K562 (cell line): ENCODE results near the gene BAD. TPM values are rescaled to one million over a fixed set of nuclear protein-coding genes. Genes with fewer than 3 reads are reported as not detected.
A peak's percentile ranks its signal among the peaks of the same experiment; 100 is the strongest.

Experiments
- ATAC-seq: fragments of 200-7000 bp; cut with Tn5 transposase; 3 replicates; pipeline ENCODE4 v1.9.1; 2020; ENCODE audit warnings: moderate library complexity
- BruUV-seq: library from RNA; stranded (reverse); fragments of 400-500 nt; replicated peaks from 2 replicates; lab custom pipeline; 2021; lab: Mats Ljungman, UMichigan
- CTCF ChIA-PET: fragments of 300-600 bp; formaldehyde crosslinking; extraction: SDS; loops from one replicate; lab custom pipeline; 2021; ENCODE audit warnings: low intra/inter-chr PET ratio; lab: Yijun Ruan, JAX
- POLR2A ChIA-PET: fragments of 300-600, 350-650 bp; sonication (Branson Sonifier 250); formaldehyde crosslinking; extraction: SDS; loops from one replicate; lab custom pipeline; 2021; ENCODE audit warnings: antibody characterized with exemption, inconsistent platforms; lab: Yijun Ruan, JAX
- DNase-seq, 4 experiments: peaks; one replicate each; pipeline versions ENCODE4 v3.0.0 to v3.0.0-alpha.2; 2011 to 2018; ENCODE audit warnings: low spot score in 3 of 4, mixed read lengths in 3 of 4; ENCODE audit errors: extremely low read depth in 1 of 4
- FAIRE-seq: peaks from 2 replicates; lab custom pipeline; 2011; peaks lifted over from hg19 to GRCh38; lab: Jason Lieb, UNC
- H2AFZ ChIP-seq: 2 replicates; pipeline ENCODE4 v1.6.0; 2011; ENCODE audit warnings: low read depth, low read length, control low read depth, inconsistent platforms
- H3K27ac ChIP-seq: fragments of 200-600 bp; 3 replicates; pipeline ENCODE4 v1.8.0; 2011; ENCODE audit warnings: low read depth, mild to moderate bottlenecking, control low read depth, inconsistent platforms, low read length, moderate library complexity, mixed read lengths; ENCODE audit errors: extremely low read depth
- H3K27me3 ChIP-seq, 2 experiments: fragments of 300-600 bp in 1 of 2; 2 replicates in 1 of 2; 3 replicates in 1 of 2; pipeline versions ENCODE4 v1.6.0 to v1.8.0; 2011; ENCODE audit warnings: inconsistent platforms in 2 of 2, low read length in 2 of 2, mild to moderate bottlenecking in 1 of 2, mixed read lengths in 1 of 2, moderate library complexity in 1 of 2; ENCODE audit not compliant: control insufficient read depth in 2 of 2, insufficient read depth in 2 of 2
- H3K36me3 ChIP-seq: fragments of 300-600 bp; 3 replicates; pipeline ENCODE4 v1.8.0; 2011; ENCODE audit warnings: mild to moderate bottlenecking, low read length, inconsistent platforms; ENCODE audit not compliant: control insufficient read depth, insufficient read depth
- H3K4me1 ChIP-seq, 2 experiments: fragments of 200-600 bp in 1 of 2; replicated peaks in 1 of 2; 2 replicates in 1 of 2; 3 replicates in 1 of 2; pipeline versions ENCODE4 v1.5.1 to v1.8.0; 2011; ENCODE audit warnings: inconsistent platforms in 2 of 2, low read length in 2 of 2, mild to moderate bottlenecking in 1 of 2, mixed read lengths in 1 of 2, moderate library complexity in 1 of 2; ENCODE audit not compliant: control insufficient read depth in 2 of 2, insufficient read depth in 2 of 2
- H3K4me2 ChIP-seq: 2 replicates; pipeline ENCODE4 v1.6.1; 2011; ENCODE audit warnings: low read length, control low read depth, inconsistent platforms, mixed read lengths; ENCODE audit not compliant: insufficient read depth
- H3K4me3 ChIP-seq: fragments of 200-600 bp; sonication (generic), shearing (Covaris generic); 2 replicates; pipeline ENCODE4 v1.5.1; 2016; ENCODE audit warnings: control low read depth, inconsistent platforms
- H3K79me2 ChIP-seq: fragments of 200-600 bp; 3 replicates; pipeline ENCODE4 v1.8.0; 2011; ENCODE audit warnings: low read length, inconsistent platforms; ENCODE audit not compliant: control insufficient read depth, insufficient read depth
- H3K9ac ChIP-seq, 2 experiments: 2 replicates each; pipeline versions ENCODE4 v1.6.0 to v1.6.1; 2011; ENCODE audit warnings: low read depth in 2 of 2, low read length in 2 of 2, control low read depth in 1 of 2, inconsistent platforms in 1 of 2, mild to moderate bottlenecking in 1 of 2, mixed read lengths in 1 of 2; ENCODE audit not compliant: insufficient read depth in 1 of 2
- H3K9me1 ChIP-seq: one replicate; pipeline ENCODE4 v1.6.0; 2011; ENCODE audit warnings: inconsistent platforms, mild to moderate bottlenecking, low read length, moderate library complexity; ENCODE audit not compliant: control insufficient read depth, insufficient read depth
- H3K9me3 ChIP-seq: replicated peaks from 2 replicates; pipeline ENCODE4 v1.5.1; 2011; ENCODE audit warnings: low read depth, low read length, inconsistent platforms; ENCODE audit not compliant: control insufficient read depth, insufficient read depth
- H4K20me1 ChIP-seq: replicated peaks from 2 replicates; pipeline ENCODE4 v1.6.1; 2011; ENCODE audit warnings: low read length, inconsistent platforms, mixed read lengths; ENCODE audit not compliant: control insufficient read depth, insufficient read depth
- CBFA2T3 ChIP-seq: fragments of 450-650 bp; IDR thresholded peaks from 2 replicates; pipeline ENCODE4 v1.6.1; 2017
- HNRNPK ChIP-seq: fragments of 200-400 bp; formaldehyde crosslinking; IDR thresholded peaks from one replicate; pipeline ENCODE4 v1.6.1; 2018; ENCODE audit warnings: mild to moderate bottlenecking, low read depth, low read length; ENCODE audit not compliant: poor library complexity, severe bottlenecking
- MYNN ChIP-seq, 2 experiments: sonication (generic); formaldehyde crosslinking in 1 of 2; IDR thresholded peaks; 2 replicates each; pipeline versions ENCODE4 v1.5.0 to v1.6.1; 2016 to 2020; ENCODE audit warnings: antibody characterized with exemption in 1 of 2, missing genetic modification reagents in 1 of 2
- PML ChIP-seq: IDR thresholded peaks from 2 replicates; pipeline ENCODE4 v1.6.1; 2012; ENCODE audit warnings: low read length, inconsistent platforms
- POLR2A ChIP-seq: fragments of 450-650 bp; conservative IDR thresholded peaks from 2 replicates; pipeline ENCODE4 v1.6.1; 2016
- POLR2AphosphoS5 ChIP-seq: IDR thresholded peaks from 2 replicates; pipeline ENCODE4 v1.6.1; 2011; ENCODE audit warnings: mild to moderate bottlenecking, low read depth, low read length, moderate library complexity; ENCODE audit not compliant: control insufficient read depth, insufficient read depth
- RFX1 ChIP-seq: fragments of 450-650 bp; IDR thresholded peaks from 2 replicates; pipeline ENCODE4 v1.6.1; 2016; ENCODE audit warnings: mild to moderate bottlenecking, moderate library complexity
- RHOXF2B ChIP-seq: fragments of 250-450 bp; sonication (Bioruptor Pico); conservative IDR thresholded peaks from 2 replicates; pipeline ENCODE4 v1.5.1; 2021
- RUNX1 ChIP-seq: sonication (generic); IDR thresholded peaks from 2 replicates; pipeline ENCODE4 v1.6.1; 2016; ENCODE audit warnings: antibody characterized with exemption, low read depth
- SMARCB1 ChIP-seq: IDR thresholded peaks from 2 replicates; pipeline ENCODE4 v1.6.1; 2011; ENCODE audit warnings: improper control_type of control experiment, low read depth; ENCODE audit not compliant: insufficient read length
- SUPT5H ChIP-seq: fragments of 450-650 bp; IDR thresholded peaks from 2 replicates; pipeline ENCODE4 v1.6.1; 2016
- TBL1XR1 ChIP-seq, 2 experiments: IDR thresholded peaks; 2 replicates each; pipeline ENCODE4 v1.6.1; 2012; ENCODE audit warnings: improper control_type of control experiment in 2 of 2, low read length in 2 of 2, mild to moderate bottlenecking in 1 of 2
- TOE1 ChIP-seq, 2 experiments: fragments of 450-650 bp in 1 of 2; sonication (generic) in 1 of 2; formaldehyde crosslinking in 1 of 2; IDR thresholded peaks; 2 replicates each; pipeline versions ENCODE4 v1.7.1 to v1.8.0; 2016 to 2022; ENCODE audit warnings: borderline replicate concordance in 2 of 2, mild to moderate bottlenecking in 2 of 2, antibody characterized with exemption in 1 of 2, inconsistent platforms in 1 of 2, low read depth in 1 of 2, missing genetic modification reagents in 1 of 2, moderate library complexity in 1 of 2
- ZNF124 ChIP-seq: sonication (generic); formaldehyde crosslinking; IDR thresholded peaks from 2 replicates; pipeline ENCODE4 v1.8.1; 2022; ENCODE audit warnings: missing genetic modification reagents
- ZNF217 ChIP-seq: sonication (generic); formaldehyde crosslinking; IDR thresholded peaks from 2 replicates; pipeline ENCODE4 v1.8.0; 2022; ENCODE audit warnings: mild to moderate bottlenecking, missing genetic modification reagents
- ZNF707 ChIP-seq: fragments of 250-450 bp; sonication (Bioruptor Pico); conservative IDR thresholded peaks from 2 replicates; pipeline ENCODE4 v1.8.0; 2022; ENCODE audit warnings: inconsistent platforms, mild to moderate bottlenecking, moderate library complexity
- WGBS: fragments of 100-300 bp; shearing (Covaris generic); methylation state at CpG from one replicate; pipeline ENCODE4 v1.1.6; 2016; ENCODE audit warnings: low coverage, mixed read lengths; ENCODE audit not compliant: insufficient coverage; ENCODE audit errors: missing lambda C conversion rate; 5-methylcytosine and 5-hydroxymethylcytosine counted together
- in situ Hi-C: fragments of 300-500 bp; cut with MboI; formaldehyde crosslinking; loops from 4 replicates; pipeline ENCODE4 v1.15.0; 2018; ENCODE audit warnings: inconsistent platforms, mixed read lengths
- intact Hi-C: fragments of 100-400 bp; cut with micrococcal nuclease; formaldehyde crosslinking; loops from 2 replicates; pipeline ENCODE4 v1.14.2; 2022
- polyA plus RNA-seq, 8 experiments: library from polyadenylated mRNA; depleted of rRNA in 4 of 8; stranded (reverse) in 5 of 8; unstranded in 3 of 8; fragments of >200 nt; fragmentation: Nextera tagmentation in 2 of 8; fragmentation: Illumina TruSeq in 1 of 8; extraction: Ambion mirVana in 2 of 8; extraction: Trizol in 1 of 8; gene quantifications; 2 replicates each; pipeline versions ENCODE4 v1.2.1 to v1.2.3, GENCODE V29; 2011 to 2014; ENCODE audit warnings: inconsistent platforms in 1 of 8, missing spikeins in 1 of 8
- total RNA-seq, 7 experiments: library from RNA; depleted of rRNA in 6 of 7; stranded (reverse); fragments of >200 nt in 6 of 7; fragmentation: Illumina TruSeq in 2 of 7; extraction: Trizol in 2 of 7; gene quantifications; 2 replicates each; pipeline versions ENCODE4 v1.2.1 to v1.2.3, GENCODE V29; 2011 to 2021; ENCODE audit warnings: low replicate concordance in 1 of 7
- TF ChIP-seq, protein P1 (sequence below): fragments of 450-650 bp; IDR thresholded peaks from 2 replicates; pipeline ENCODE4 v1.6.1; 2016; ENCODE audit warnings: borderline replicate concordance
- TF ChIP-seq, protein P2 (sequence below): fragments of 450-650 bp; IDR thresholded peaks from 2 replicates; pipeline ENCODE4 v1.6.1; 2016

The BAD gene
- total and polyA plus RNA-seq, 9 of the 15 experiments (the other 6 are each of a cell fraction or from before 2014, with no cell fraction given): 0.61 to 45.6 (median 11.8) TPM

DNA sequence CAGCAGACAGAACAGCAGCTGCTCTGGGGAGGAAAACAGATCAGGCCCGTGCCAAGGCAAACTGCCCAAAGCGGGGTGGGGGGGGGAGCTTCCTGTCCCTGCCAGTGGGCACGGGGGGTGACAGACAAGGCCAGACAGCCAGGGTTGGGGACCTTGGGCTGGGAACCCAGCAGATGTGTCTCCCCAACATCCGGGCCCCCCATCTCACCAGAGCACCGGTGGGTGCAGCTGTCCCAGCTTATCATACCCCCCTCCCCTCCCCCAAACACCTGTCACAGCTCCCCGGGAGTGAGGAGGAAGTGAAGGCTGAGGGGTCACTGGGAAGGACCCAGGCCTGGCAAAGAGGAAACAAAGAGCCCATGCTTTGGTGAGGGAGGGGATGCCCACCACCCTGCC lies 39.1 kb downstream of the BAD start (continued):
- TF ChIP-seq PML (0 out of 2 replicates have a peak, but pooled peaks have one; percentile 8), ZNF124 (CRISPR knock-in tag) (no peak), TBL1XR1 (IDR thresholded peaks at IDR 0.05; ENCODE audit: low read length in 2 of 2) (no peak), ZNF707 (CRISPR knock-in tag) (no peak), HNRNPK (no peak), CBFA2T3 (peak; percentile 38; the same call in 1 of the 2 replicates)
- TF ChIP-seq, protein P1, sequence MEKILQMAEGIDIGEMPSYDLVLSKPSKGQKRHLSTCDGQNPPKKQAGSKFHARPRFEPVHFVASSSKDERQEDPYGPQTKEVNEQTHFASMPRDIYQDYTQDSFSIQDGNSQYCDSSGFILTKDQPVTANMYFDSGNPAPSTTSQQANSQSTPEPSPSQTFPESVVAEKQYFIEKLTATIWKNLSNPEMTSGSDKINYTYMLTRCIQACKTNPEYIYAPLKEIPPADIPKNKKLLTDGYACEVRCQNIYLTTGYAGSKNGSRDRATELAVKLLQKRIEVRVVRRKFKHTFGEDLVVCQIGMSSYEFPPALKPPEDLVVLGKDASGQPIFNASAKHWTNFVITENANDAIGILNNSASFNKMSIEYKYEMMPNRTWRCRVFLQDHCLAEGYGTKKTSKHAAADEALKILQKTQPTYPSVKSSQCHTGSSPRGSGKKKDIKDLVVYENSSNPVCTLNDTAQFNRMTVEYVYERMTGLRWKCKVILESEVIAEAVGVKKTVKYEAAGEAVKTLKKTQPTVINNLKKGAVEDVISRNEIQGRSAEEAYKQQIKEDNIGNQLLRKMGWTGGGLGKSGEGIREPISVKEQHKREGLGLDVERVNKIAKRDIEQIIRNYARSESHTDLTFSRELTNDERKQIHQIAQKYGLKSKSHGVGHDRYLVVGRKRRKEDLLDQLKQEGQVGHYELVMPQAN: no peak; the same call in 1 of the 2 replicates

DNA sequence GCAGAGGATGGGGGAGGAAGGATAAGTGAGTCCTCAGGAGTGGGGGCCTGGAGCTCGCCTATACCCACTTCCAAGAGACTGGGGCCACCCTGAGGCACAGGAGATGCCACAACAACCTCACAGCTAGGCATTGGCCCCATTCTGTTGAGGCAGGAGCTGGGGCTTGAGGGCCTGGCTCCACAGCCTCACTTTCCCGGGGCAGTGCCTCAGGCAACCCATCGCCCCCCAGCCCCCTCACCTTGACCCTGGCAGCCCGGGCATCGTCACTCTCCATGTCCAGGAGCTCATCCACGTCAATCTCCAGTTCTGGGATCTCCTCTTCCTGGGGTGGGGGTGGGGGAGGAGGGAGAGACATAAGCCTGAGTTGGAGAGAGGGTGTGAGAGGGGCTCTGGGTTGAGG lies 39.5 kb downstream of the BAD start:
- H2AFZ ChIP-seq: no peak overlapping the region
- TF ChIP-seq, protein P2, sequence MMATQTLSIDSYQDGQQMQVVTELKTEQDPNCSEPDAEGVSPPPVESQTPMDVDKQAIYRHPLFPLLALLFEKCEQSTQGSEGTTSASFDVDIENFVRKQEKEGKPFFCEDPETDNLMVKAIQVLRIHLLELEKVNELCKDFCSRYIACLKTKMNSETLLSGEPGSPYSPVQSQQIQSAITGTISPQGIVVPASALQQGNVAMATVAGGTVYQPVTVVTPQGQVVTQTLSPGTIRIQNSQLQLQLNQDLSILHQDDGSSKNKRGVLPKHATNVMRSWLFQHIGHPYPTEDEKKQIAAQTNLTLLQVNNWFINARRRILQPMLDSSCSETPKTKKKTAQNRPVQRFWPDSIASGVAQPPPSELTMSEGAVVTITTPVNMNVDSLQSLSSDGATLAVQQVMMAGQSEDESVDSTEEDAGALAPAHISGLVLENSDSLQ: 0 out of 2 replicates have a peak, but pooled peaks have one; percentile 7
- no peak for TF ChIP-seq SMARCB1
- no peak for TF ChIP-seq POLR2AphosphoS5
- no peak for TF ChIP-seq TOE1 (IDR thresholded peaks at IDR 0.05; ENCODE audit: borderline replicate concordance)
- no peak for TF ChIP-seq TOE1 (CRISPR knock-in tag; IDR thresholded peaks at IDR 0.05; ENCODE audit: borderline replicate concordance, low read depth)
- peak; percentile 40 for TF ChIP-seq POLR2A
- 0 out of 2 replicates have a peak, but pooled peaks have one; percentile 39 for TF ChIP-seq SUPT5H
- no peak for TF ChIP-seq ZNF217 (CRISPR knock-in tag)
- 0 out of 2 replicates have a peak, but pooled peaks have one; percentile 16 for TF ChIP-seq PML
- 0 out of 2 replicates have a peak, but pooled peaks have one; percentile 20 for TF ChIP-seq MYNN (IDR thresholded peaks at IDR 0.05)
- TF ChIP-seq MYNN (CRISPR knock-in tag; IDR thresholded peaks at IDR 0.05): no peak
- TF ChIP-seq RHOXF2B (CRISPR knock-in tag): no peak
- no peak for TF ChIP-seq RFX1
- TF ChIP-seq RUNX1: no peak
- TF ChIP-seq, all 486 proteins: peak for 5
- ChIA-PET CTCF (no interaction called here), POLR2A (interaction anchor here (0.6 to 7.8 kb wide), 9 partner anchors 8 to 141 kb away, joined by 3 to 58 read pairs (median 5); partner anchors contain the start of genes FERMT3, STIP1 and VEGFB)
- Histone ChIP-seq H3K27me3 (no peaks in the 10 kb centered on the region), H3K9ac (peak overlapping the region; percentile 95 to 98), H3K9me3 (no peaks in the 10 kb centered on the region), H4K20me1 (0 out of 2 replicates have a peak, but pooled peaks cover 3% of the 10 kb centered on the region), H3K79me2 (peaks cover 55% of the 10 kb centered on the region), H3K36me3 (peaks cover 42% of the 10 kb centered on the region), H3K4me3 (peak overlapping the region; percentile 98), H3K4me1 (peaks cover 39 to 88% of the 10 kb centered on the region in 2 experiments), H3K27ac (peak overlapping the region; percentile 98; the same call in 2 of the 3 replicates), H3K9me1 (no peaks in the 10 kb centered on the region), H3K4me2 (peak overlapping the region; percentile 99)
- no peak for FAIRE-seq
- WGBS: 25% methylated on average over 5 of the region's 6 CpGs
- intact Hi-C loops: loop anchor here (10.0 kb wide), 1 partner anchor 60 kb away; the partner anchor contains the start of genes CATSPERZ and ESRRA
- no peak for ATAC-seq
- no TSS peak for BruUV-seq
- in situ Hi-C loops: no loop called here
- DNase-seq: no peak
